Activated CD4-positive, CD25-positive, alpha-beta regulatory T cell treated with anti-CD3 and anti-CD28 coated beads, Interleukin-2, amount 50 U/mL, for 72 hours (primary cell): Measurements from ENCODE around the gene CASP5.

Experiments
- DNase-seq: peaks from one replicate; pipeline ENCODE4 v3.0.0; 2021

CASP5 gene

GRCh38 chr11:104965735-104966134 lies 57.2 kb downstream of the CASP5 start:
- DNase-seq = no peak

GRCh38 chr11:104964247-104964646 lies 58.7 kb downstream of the CASP5 start:
- no peak for DNase-seq

GRCh38 chr11:104962852-104963251 lies 60.1 kb downstream of the CASP5 start:
- DNase-seq = no peak

- no peak for DNase-seq
Observed at GRCh38 chr11:104957280-104957679, 65.7 kb downstream of the CASP5 start.

GRCh38 chr11:104956528-104956927 lies 66.4 kb downstream of the CASP5 start:
- DNase-seq = no peak

- no peak for DNase-seq
Observed at GRCh38 chr11:104946907-104947306, 76.1 kb downstream of the CASP5 start.
